GM23248 (cell line): ENCODE results near the gene COL9A2. TPM values are rescaled to one million over a fixed set of nuclear protein-coding genes. Genes with fewer than 3 reads are reported as not detected.

Experiments
- DNase-seq: peaks from one replicate; pipeline ENCODE4 v3.0.0-alpha.2; 2015
- H2AFZ ChIP-seq: fragments of 200-600 bp; sonication (generic); 2 replicates; pipeline ENCODE4 v1.6.1; 2016; ENCODE audit warnings: antibody characterized with exemption
- H3F3A ChIP-seq: fragments of 200-600 bp; sonication (generic); 2 replicates; pipeline ENCODE4 v1.6.1; 2016; ENCODE audit warnings: mild to moderate bottlenecking, antibody characterized with exemption, mixed run types; ENCODE audit not compliant: insufficient read depth
- H3K27ac ChIP-seq: fragments of 200-600 bp; sonication (generic); 2 replicates; pipeline ENCODE4 v1.5.1; 2016; ENCODE audit warnings: mild to moderate bottlenecking
- H3K27me3 ChIP-seq: fragments of 200-600 bp; sonication (generic); replicated peaks from 2 replicates; pipeline ENCODE4 v1.6.1; 2016; ENCODE audit warnings: mild to moderate bottlenecking; ENCODE audit not compliant: insufficient read depth
- H3K36me3 ChIP-seq: fragments of 200-600 bp; sonication (generic); 2 replicates; pipeline ENCODE4 v1.6.1; 2016; ENCODE audit warnings: low read depth, mild to moderate bottlenecking
- H3K4me1 ChIP-seq: fragments of 200-600 bp; sonication (generic); 2 replicates; pipeline ENCODE4 v1.6.1; 2016; ENCODE audit warnings: mild to moderate bottlenecking; ENCODE audit not compliant: insufficient read depth
- H3K4me2 ChIP-seq: fragments of 200-600 bp; sonication (generic); one replicate; pipeline ENCODE4 v1.6.1; 2016; ENCODE audit warnings: mild to moderate bottlenecking; ENCODE audit not compliant: unreplicated experiment
- H3K4me3 ChIP-seq: fragments of 200-600 bp; sonication (generic); 2 replicates; pipeline ENCODE4 v1.5.1; 2016; ENCODE audit warnings: mild to moderate bottlenecking
- H3K79me2 ChIP-seq: fragments of 200-600 bp; sonication (generic); 2 replicates; pipeline ENCODE4 v1.6.1; 2016; ENCODE audit warnings: mild to moderate bottlenecking; ENCODE audit not compliant: insufficient read depth
- H3K9ac ChIP-seq: fragments of 200-600 bp; sonication (generic); 2 replicates; pipeline ENCODE4 v1.6.1; 2016; ENCODE audit warnings: mild to moderate bottlenecking
- H3K9me2 ChIP-seq: fragments of 200-600 bp; sonication (generic); 2 replicates; pipeline ENCODE4 v1.6.1; 2016; ENCODE audit warnings: mixed run types, mild to moderate bottlenecking, moderate library complexity; ENCODE audit not compliant: insufficient read depth
- H3K9me3 ChIP-seq: fragments of 200-600 bp; sonication (generic); one replicate; pipeline ENCODE4 v1.6.1; 2017; ENCODE audit warnings: low read depth
- H4K20me1 ChIP-seq: fragments of 200-600 bp; sonication (generic); 2 replicates; pipeline ENCODE4 v1.6.0; 2016; ENCODE audit not compliant: insufficient read depth
- EZH2 ChIP-seq: fragments of 200-600 bp; sonication (generic); IDR thresholded peaks from 2 replicates; pipeline ENCODE4 v1.6.1; 2018; ENCODE audit warnings: antibody characterized with exemption, mild to moderate bottlenecking; ENCODE audit not compliant: insufficient read depth, poor library complexity, severe bottlenecking
- EZH2phosphoT487 ChIP-seq: fragments of 200-600 bp; sonication (generic); IDR thresholded peaks from 2 replicates; pipeline ENCODE4 v1.6.1; 2018; ENCODE audit warnings: antibody characterized with exemption, moderate library complexity, mild to moderate bottlenecking, low read depth; ENCODE audit not compliant: insufficient read depth
- WGBS, 2 experiments: methylation state at CpG; one replicate each; pipeline ENCODE4 v1.1.6; 2015 to 2017; ENCODE audit warnings: low lambda C conversion rate in 2 of 2, low coverage in 1 of 2; ENCODE audit errors: missing lambda C conversion rate in 2 of 2; 5-methylcytosine and 5-hydroxymethylcytosine counted together
- in situ Hi-C: fragments of 300-500 bp; cut with MboI; formaldehyde crosslinking; loops from 2 replicates; pipeline ENCODE4 v1.15.0; 2020
- polyA plus RNA-seq: library from polyadenylated mRNA; unstranded; fragments of >200 nt; fragmentation: Nextera tagmentation; extraction: Ambion mirVana; gene quantifications from 2 replicates; pipeline ENCODE4 v1.2.1, GENCODE V29; 2016
- total RNA-seq: library from RNA; depleted of rRNA; stranded (reverse); fragments of >200 nt; shearing (Covaris generic); gene quantifications from 2 replicates; pipeline ENCODE4 v1.2.3, GENCODE V29; 2014

Gene COL9A2
- total and polyA plus RNA-seq, 2 experiments from 2014 or later: 0.80 to 2.8 TPM

DNA sequence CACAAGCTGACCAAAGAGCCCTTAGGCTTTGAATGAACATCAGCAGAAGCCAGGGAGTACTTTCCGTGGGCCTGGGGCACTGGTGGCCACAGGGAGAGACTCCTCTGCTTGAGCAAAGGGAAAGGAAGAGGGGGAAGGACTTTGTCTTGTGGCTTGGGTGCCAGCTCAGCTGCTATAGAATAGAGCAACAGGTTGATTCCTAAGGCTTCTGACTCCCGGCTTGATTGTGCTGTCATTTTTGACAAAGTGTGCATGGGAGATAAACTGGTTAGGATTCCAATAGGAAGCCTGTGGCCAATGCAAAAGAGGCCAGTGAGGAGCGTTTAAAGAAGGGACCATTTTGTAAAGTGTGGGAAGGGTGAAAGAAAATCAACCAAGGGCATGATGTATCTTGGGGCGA is 44.6 kb upstream of the COL9A2 start:
- no peak for DNase-seq
- H2AFZ ChIP-seq: no peak overlapping the region
- no peak overlapping the region for H3K9ac ChIP-seq
- 78 to 88% methylated on average over 4 of the region's 4 CpGs for WGBS, 2 experiments
- TF ChIP-seq EZH2phosphoT487: no peak
- TF ChIP-seq EZH2: no peak
- no peaks in the 10 kb centered on the region for H3K27me3 ChIP-seq
- in situ Hi-C loops: no loop called here
- no peaks in the 10 kb centered on the region for H4K20me1 ChIP-seq
- no peaks in the 10 kb centered on the region for H3K9me2 ChIP-seq
- no peaks in the 10 kb centered on the region for H3K79me2 ChIP-seq
- no peak overlapping the region for H3K4me3 ChIP-seq
- H3K36me3 ChIP-seq: no peaks in the 10 kb centered on the region
- no peaks in the 10 kb centered on the region for H3K9me3 ChIP-seq
- 0 out of 2 replicates have a peak, but pooled peaks cover 3% of the 10 kb centered on the region for H3F3A ChIP-seq
- H3K27ac ChIP-seq: no peak overlapping the region
- H3K4me1 ChIP-seq: no peaks in the 10 kb centered on the region
- H3K4me2 ChIP-seq: no peak overlapping the region

DNA sequence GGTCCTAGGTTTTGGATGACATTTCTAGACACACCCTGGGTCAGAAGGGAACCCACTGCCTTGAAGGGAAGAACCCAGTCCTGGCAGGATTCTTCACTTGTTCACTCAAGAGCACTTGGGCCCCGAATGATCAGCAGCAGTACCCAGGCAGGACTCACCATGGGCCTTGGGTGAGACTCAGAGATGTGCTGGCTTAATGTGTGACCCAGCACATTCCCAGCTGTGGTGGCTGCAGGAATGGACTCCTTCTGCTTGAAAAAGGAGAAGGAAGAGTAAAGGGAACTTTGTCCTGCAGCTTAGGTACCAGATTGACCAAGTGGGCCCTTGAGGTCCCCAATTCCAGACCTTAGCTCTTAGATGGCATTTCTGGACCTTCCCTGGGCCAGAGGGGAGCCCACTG is 44.1 kb upstream of the COL9A2 start:
- no peak for DNase-seq
- Histone ChIP-seq H3K79me2 (no peaks in the 10 kb centered on the region), H3K9ac (no peak overlapping the region), H3K4me1 (no peaks in the 10 kb centered on the region), H3K9me3 (no peaks in the 10 kb centered on the region), H3K27ac (no peak overlapping the region), H3K4me3 (no peak overlapping the region), H3K9me2 (no peaks in the 10 kb centered on the region), H3F3A (0 out of 2 replicates have a peak, but pooled peaks cover 3% of the 10 kb centered on the region), H4K20me1 (no peaks in the 10 kb centered on the region), H3K4me2 (no peak overlapping the region), H2AFZ (no peak overlapping the region), H3K36me3 (no peaks in the 10 kb centered on the region), H3K27me3 (no peaks in the 10 kb centered on the region)
- in situ Hi-C loops: no loop called here
- TF ChIP-seq EZH2phosphoT487: no peak
- TF ChIP-seq EZH2: no peak
- WGBS, 2 experiments: 45 to 75% methylated on average over 1 of the region's 1 CpG

DNA sequence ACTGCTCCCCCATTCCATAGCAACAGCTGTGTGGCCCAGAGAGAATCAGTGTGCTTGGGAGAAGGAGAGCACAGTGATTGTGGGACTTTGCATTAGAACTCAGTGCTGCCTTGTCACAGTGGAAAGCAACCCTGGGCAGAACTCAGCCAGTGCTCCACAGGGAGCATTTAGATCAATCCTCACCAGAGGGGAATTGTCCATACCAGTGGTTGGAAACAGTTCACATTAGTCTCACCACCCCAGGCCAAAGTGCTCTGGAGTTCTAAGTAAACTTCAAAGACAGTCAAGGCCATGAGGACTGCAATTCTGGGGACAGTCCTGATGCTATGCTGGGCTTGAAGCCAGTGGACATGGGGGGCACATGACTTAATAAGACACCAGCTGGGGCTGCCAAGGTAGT is 43.5 kb upstream of the COL9A2 start:
- Histone ChIP-seq H3K27me3 (no peaks in the 10 kb centered on the region), H2AFZ (no peak overlapping the region), H3K9ac (no peak overlapping the region), H3K9me2 (no peaks in the 10 kb centered on the region), H3K79me2 (no peaks in the 10 kb centered on the region), H3K36me3 (no peaks in the 10 kb centered on the region), H3K27ac (no peak overlapping the region), H3K4me2 (no peak overlapping the region), H3K4me3 (no peak overlapping the region), H3K4me1 (no peaks in the 10 kb centered on the region), H4K20me1 (no peaks in the 10 kb centered on the region), H3F3A (0 out of 2 replicates have a peak, but pooled peaks cover 3% of the 10 kb centered on the region), H3K9me3 (no peaks in the 10 kb centered on the region)
- no peak for DNase-seq
- in situ Hi-C loops: no loop called here
- no peak for TF ChIP-seq EZH2phosphoT487
- TF ChIP-seq EZH2: no peak

DNA sequence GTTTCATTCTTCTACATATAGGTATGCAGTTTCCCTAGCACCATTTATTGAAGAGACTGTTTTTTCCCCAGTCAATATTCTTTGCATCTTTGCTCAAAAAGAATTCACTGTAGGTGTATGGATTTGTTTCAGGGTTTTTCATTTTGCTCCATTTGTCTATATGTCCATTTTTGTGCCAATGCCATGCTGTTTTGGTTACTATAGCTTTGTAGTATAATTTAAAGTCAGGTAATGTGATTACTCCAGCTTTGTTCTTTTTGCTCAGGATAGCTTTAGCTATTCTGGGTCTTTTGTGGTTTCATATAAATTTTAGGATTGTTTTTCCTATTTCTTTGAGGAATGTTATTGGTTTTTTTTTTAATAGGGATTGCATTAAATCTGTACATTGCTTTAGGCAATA is 40.5 kb upstream of the COL9A2 start:
- H4K20me1 ChIP-seq: no peaks in the 10 kb centered on the region
- H3K27me3 ChIP-seq: no peaks in the 10 kb centered on the region
- H3K4me2 ChIP-seq: no peak overlapping the region
- H3K27ac ChIP-seq: no peak overlapping the region
- no peak overlapping the region for H3K9ac ChIP-seq
- H3K36me3 ChIP-seq: no peaks in the 10 kb centered on the region
- DNase-seq: no peak
- H2AFZ ChIP-seq: no peak overlapping the region
- no peaks in the 10 kb centered on the region for H3K9me2 ChIP-seq
- no peaks in the 10 kb centered on the region for H3K9me3 ChIP-seq
- no peaks in the 10 kb centered on the region for H3K79me2 ChIP-seq
- no peaks in the 10 kb centered on the region for H3K4me1 ChIP-seq
- no peak overlapping the region for H3K4me3 ChIP-seq
- no peak for TF ChIP-seq EZH2
- TF ChIP-seq EZH2phosphoT487: no peak
- 0 out of 2 replicates have a peak, but pooled peaks cover 3% of the 10 kb centered on the region for H3F3A ChIP-seq
- in situ Hi-C loops: no loop called here

DNA sequence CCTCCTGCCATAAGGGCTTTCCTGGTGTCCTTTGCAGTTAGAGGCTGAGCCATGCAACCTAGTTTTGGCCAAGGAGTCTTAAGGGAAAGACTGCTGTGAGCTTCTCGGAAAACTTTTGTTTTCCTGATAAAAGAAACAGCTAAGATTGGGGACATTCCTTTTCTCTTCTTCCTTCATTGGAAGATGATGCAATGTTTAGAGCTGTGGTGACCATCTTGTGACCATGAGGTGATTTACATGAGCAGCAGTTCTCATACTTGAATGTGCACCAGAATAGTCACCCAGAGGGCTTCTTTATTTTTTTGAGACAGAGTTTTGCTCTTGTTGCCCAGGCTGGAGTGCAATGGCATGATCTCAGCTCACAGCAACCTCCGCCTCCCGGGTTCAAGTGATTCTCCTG is 36.0 kb upstream of the COL9A2 start:
- 64 to 84% methylated on average over 3 of the region's 3 CpGs for WGBS, 2 experiments
- Histone ChIP-seq H3K27ac (no peak overlapping the region), H3F3A (no peaks in the 10 kb centered on the region), H3K36me3 (no peaks in the 10 kb centered on the region), H3K9ac (no peak overlapping the region), H3K9me2 (no peaks in the 10 kb centered on the region), H3K9me3 (no peaks in the 10 kb centered on the region), H4K20me1 (no peaks in the 10 kb centered on the region), H3K27me3 (no peaks in the 10 kb centered on the region), H3K4me3 (no peak overlapping the region), H3K4me2 (no peak overlapping the region), H3K4me1 (no peaks in the 10 kb centered on the region), H3K79me2 (no peaks in the 10 kb centered on the region), H2AFZ (no peak overlapping the region)
- no peak for DNase-seq
- in situ Hi-C loops: no loop called here
- TF ChIP-seq EZH2: no peak
- no peak for TF ChIP-seq EZH2phosphoT487
